K562 (cell line): ENCODE data around the gene NRIP2. TPM values are rescaled to one million over a fixed set of nuclear protein-coding genes. Genes with fewer than 3 reads are reported as not detected.

Experiments
- ARHGAP35 ChIP-seq: fragments of 450-650 bp; IDR thresholded peaks from 2 replicates; pipeline ENCODE4 v1.6.1; 2018; ENCODE audit not compliant: partially characterized antibody
- ARID4B ChIP-seq: sonication (generic); formaldehyde crosslinking; IDR thresholded peaks from 2 replicates; pipeline ENCODE4 v1.8.0; 2022; ENCODE audit warnings: mild to moderate bottlenecking, missing genetic modification reagents
- BCL6 ChIP-seq: fragments of 250-450 bp; sonication (Bioruptor Pico); IDR thresholded peaks from 2 replicates; pipeline ENCODE4 v1.4.0; 2020
- HDAC1 ChIP-seq, 2 experiments: fragments of 450-650 bp; IDR thresholded peaks; 2 replicates each; pipeline ENCODE4 v1.6.1; 2016 to 2017; ENCODE audit warnings: inconsistent platforms in 1 of 2, mild to moderate bottlenecking in 1 of 2, moderate library complexity in 1 of 2
- NFIX ChIP-seq: fragments of 250-450 bp; sonication (Bioruptor Pico); IDR thresholded peaks from 2 replicates; pipeline ENCODE4 v1.4.0; 2020; ENCODE audit warnings: low read depth, mild to moderate bottlenecking, moderate library complexity
- NFYB ChIP-seq: IDR thresholded peaks from 2 replicates; pipeline ENCODE4 v1.6.1; 2011; ENCODE audit warnings: mild to moderate bottlenecking, moderate library complexity; ENCODE audit not compliant: insufficient read length; ENCODE audit errors: extremely low read depth
- NR2C2 ChIP-seq, 2 experiments: fragments of 200-800 bp in 1 of 2; sonication (Bioruptor generic) in 1 of 2; sonication (generic) in 1 of 2; formaldehyde crosslinking in 1 of 2; IDR thresholded peaks; 2 replicates each; pipeline versions ENCODE4 v1.6.1 to v1.8.0; 2016 to 2022; ENCODE audit warnings: mild to moderate bottlenecking in 1 of 2, missing compliant biosample characterization in 1 of 2, missing genetic modification characterization in 1 of 2, missing genetic modification reagents in 1 of 2
- PML ChIP-seq: IDR thresholded peaks from 2 replicates; pipeline ENCODE4 v1.6.1; 2012; ENCODE audit warnings: low read length, inconsistent platforms
- SIN3A ChIP-seq, 2 experiments: fragments of 150-350 bp in 1 of 2; IDR thresholded peaks; 2 replicates each; pipeline ENCODE4 v1.6.1; 2011 to 2016; ENCODE audit warnings: borderline replicate concordance in 2 of 2, low read depth in 2 of 2, low read length in 2 of 2, mild to moderate bottlenecking in 2 of 2, moderate library complexity in 2 of 2; ENCODE audit not compliant: control insufficient read depth in 1 of 2
- SMAD2 ChIP-seq: fragments of 150-350 bp; IDR thresholded peaks from 2 replicates; pipeline ENCODE4 v1.6.1; 2014; ENCODE audit warnings: low read depth, mild to moderate bottlenecking, low read length
- polyA plus RNA-seq, 8 experiments: library from polyadenylated mRNA; depleted of rRNA in 4 of 8; stranded (reverse) in 5 of 8; unstranded in 3 of 8; fragments of >200 nt; fragmentation: Nextera tagmentation in 2 of 8; fragmentation: Illumina TruSeq in 1 of 8; extraction: Ambion mirVana in 2 of 8; extraction: Trizol in 1 of 8; gene quantifications; 2 replicates each; pipeline versions ENCODE4 v1.2.1 to v1.2.3, GENCODE V29; 2011 to 2014; ENCODE audit warnings: inconsistent platforms in 1 of 8, missing spikeins in 1 of 8
- total RNA-seq, 7 experiments: library from RNA; depleted of rRNA in 6 of 7; stranded (reverse); fragments of >200 nt in 6 of 7; fragmentation: Illumina TruSeq in 2 of 7; extraction: Trizol in 2 of 7; gene quantifications; 2 replicates each; pipeline versions ENCODE4 v1.2.1 to v1.2.3, GENCODE V29; 2011 to 2021; ENCODE audit warnings: low replicate concordance in 1 of 7
- TF ChIP-seq, protein P1 (sequence below): fragments of 450-650 bp; IDR thresholded peaks from 2 replicates; pipeline ENCODE4 v1.6.1; 2016; ENCODE audit warnings: low read depth

The NRIP2 gene
- total and polyA plus RNA-seq, 9 of the 15 experiments (the other 6 are each of a cell fraction or from before 2014, with no cell fraction given) = 0.07 to 0.10 TPM; not detected in 7

GRCh38 chr12:2877047-2877952 is 42.5 kb upstream of the NRIP2 start, which contains the start of the genes FOXM1 and RHNO1 (continued):
- TF ChIP-seq, protein P1, sequence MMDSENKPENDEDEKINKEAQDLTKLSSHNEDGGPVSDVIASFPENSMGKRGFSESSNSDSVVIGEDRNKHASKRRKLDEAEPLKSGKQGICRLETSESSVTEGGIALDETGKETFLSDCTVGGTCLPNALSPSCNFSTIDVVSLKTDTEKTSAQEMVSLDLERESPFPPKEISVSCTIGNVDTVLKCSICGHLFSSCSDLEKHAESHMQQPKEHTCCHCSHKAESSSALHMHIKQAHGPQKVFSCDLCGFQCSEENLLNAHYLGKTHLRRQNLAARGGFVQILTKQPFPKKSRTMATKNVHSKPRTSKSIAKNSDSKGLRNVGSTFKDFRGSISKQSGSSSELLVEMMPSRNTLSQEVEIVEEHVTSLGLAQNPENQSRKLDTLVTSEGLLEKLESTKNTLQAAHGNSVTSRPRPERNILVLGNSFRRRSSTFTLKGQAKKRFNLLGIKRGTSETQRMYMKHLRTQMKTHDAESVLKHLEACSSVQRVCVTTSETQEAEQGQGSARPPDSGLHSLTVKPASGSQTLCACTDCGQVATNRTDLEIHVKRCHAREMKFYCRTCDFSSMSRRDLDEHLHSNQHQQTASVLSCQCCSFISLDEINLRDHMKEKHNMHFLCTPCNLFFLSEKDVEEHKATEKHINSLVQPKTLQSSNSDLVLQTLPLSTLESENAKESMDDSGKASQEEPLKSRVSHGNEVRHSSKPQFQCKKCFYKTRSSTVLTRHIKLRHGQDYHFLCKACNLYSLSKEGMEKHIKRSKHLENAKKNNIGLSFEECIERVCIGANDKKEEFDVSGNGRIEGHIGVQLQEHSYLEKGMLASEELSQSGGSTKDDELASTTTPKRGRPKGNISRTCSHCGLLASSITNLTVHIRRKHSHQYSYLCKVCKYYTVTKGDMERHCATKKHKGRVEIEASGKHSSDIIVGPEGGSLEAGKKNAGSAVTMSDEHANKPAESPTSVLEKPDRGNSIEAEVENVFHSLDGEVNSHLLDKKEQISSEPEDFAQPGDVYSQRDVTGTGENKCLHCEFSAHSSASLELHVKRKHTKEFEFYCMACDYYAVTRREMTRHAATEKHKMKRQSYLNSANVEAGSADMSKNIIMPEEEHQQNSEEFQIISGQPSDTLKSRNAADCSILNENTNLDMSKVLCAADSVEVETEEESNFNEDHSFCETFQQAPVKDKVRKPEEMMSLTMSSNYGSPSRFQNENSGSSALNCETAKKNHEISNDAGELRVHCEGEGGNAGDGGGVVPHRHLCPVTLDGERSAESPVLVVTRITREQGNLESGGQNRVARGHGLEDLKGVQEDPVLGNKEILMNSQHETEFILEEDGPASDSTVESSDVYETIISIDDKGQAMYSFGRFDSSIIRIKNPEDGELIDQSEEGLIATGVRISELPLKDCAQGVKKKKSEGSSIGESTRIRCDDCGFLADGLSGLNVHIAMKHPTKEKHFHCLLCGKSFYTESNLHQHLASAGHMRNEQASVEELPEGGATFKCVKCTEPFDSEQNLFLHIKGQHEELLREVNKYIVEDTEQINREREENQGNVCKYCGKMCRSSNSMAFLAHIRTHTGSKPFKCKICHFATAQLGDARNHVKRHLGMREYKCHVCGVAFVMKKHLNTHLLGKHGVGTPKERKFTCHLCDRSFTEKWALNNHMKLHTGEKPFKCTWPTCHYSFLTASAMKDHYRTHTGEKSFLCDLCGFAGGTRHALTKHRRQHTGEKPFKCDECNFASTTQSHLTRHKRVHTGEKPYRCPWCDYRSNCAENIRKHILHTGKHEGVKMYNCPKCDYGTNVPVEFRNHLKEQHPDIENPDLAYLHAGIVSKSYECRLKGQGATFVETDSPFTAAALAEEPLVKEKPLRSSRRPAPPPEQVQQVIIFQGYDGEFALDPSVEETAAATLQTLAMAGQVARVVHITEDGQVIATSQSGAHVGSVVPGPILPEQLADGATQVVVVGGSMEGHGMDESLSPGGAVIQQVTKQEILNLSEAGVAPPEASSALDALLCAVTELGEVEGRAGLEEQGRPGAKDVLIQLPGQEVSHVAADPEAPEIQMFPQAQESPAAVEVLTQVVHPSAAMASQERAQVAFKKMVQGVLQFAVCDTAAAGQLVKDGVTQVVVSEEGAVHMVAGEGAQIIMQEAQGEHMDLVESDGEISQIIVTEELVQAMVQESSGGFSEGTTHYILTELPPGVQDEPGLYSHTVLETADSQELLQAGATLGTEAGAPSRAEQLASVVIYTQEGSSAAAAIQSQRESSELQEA = no peak
- TF ChIP-seq PML = peak; percentile 15; the same call in 1 of the 2 replicates
- no peak for TF ChIP-seq ARHGAP35
- TF ChIP-seq NFIX (CRISPR knock-in tag) = no peak
- TF ChIP-seq NFYB = no peak
- 0 out of 4 replicates have a peak, but pooled peaks of 1 of the 2 experiments have one; percentile 56 for TF ChIP-seq SIN3A (IDR thresholded peaks at IDR 0.05; ENCODE audit: borderline replicate concordance in 2 of 2, control insufficient read depth in 1 of 2, low read depth in 2 of 2, low read length in 2 of 2)
- no peak for TF ChIP-seq BCL6 (CRISPR knock-in tag)
- TF ChIP-seq SMAD2 = no peak
- no peak for TF ChIP-seq NR2C2 (CRISPR knock-in tag; IDR thresholded peaks at IDR 0.05)
- no peak for TF ChIP-seq NR2C2 (tag; IDR thresholded peaks at IDR 0.05)
- TF ChIP-seq HDAC1 (IDR thresholded peaks at IDR 0.05) = peak in 1 of 2 experiments; percentile 89; a peak in 2 of 4 replicates
- peak; percentile 42; the same call in 1 of the 2 replicates for TF ChIP-seq ARID4B (CRISPR knock-in tag)
